BLaER1 treated with 17β-estradiol and CSF1 and Interleukin-3, amounts not matched to agents 10 nM and 100 nM (cell line): ENCODE results near the gene GLDC.
A peak's percentile ranks its signal among the peaks of the same experiment; 100 is the strongest.
"Not testable (repeated sequence)": the region's sequence is repeated elsewhere in the genome, so short reads cannot be mapped to it uniquely, and the experiment has no call there.

ENCODE experiments used
- H3K27ac ChIP-seq, 11 experiments: shearing (Covaris generic); formaldehyde crosslinking; 2 replicates each; pipeline ENCODE4 v1.8.1; 2022
- H3K27me3 ChIP-seq, 11 experiments: shearing (Covaris generic); formaldehyde crosslinking; 2 replicates each; pipeline ENCODE4 v1.8.1; 2022
- H3K36me3 ChIP-seq, 11 experiments: shearing (Covaris generic); formaldehyde crosslinking; 2 replicates each; pipeline ENCODE4 v1.8.1; 2022
- H3K4me1 ChIP-seq, 10 experiments: shearing (Covaris generic); formaldehyde crosslinking; 2 replicates each; pipeline ENCODE4 v1.8.1; 2022
- H3K4me2 ChIP-seq, 11 experiments: shearing (Covaris generic); formaldehyde crosslinking; 2 replicates each; pipeline ENCODE4 v1.8.1; 2022
- H3K4me3 ChIP-seq, 10 experiments: shearing (Covaris generic); formaldehyde crosslinking; 2 replicates each; pipeline ENCODE4 v1.8.1; 2022
- H3K9ac ChIP-seq, 11 experiments: shearing (Covaris generic); formaldehyde crosslinking; 2 replicates each; pipeline ENCODE4 v1.8.1; 2022
- H3K9me3 ChIP-seq, 11 experiments: shearing (Covaris generic); formaldehyde crosslinking; replicated peaks in 1 of 11; 2 replicates each; pipeline ENCODE4 v1.8.1; 2022
- H4K20me1 ChIP-seq, 11 experiments: shearing (Covaris generic); formaldehyde crosslinking; 2 replicates each; pipeline ENCODE4 v1.8.1; 2022
- Cebpa-rat ChIP-seq, 11 experiments: shearing (Covaris generic); IDR thresholded peaks; 2 replicates each; pipeline ENCODE4 v1.8.1; 2022

GLDC gene

GRCh38 chr9:6632516-6633183 is 12.9 kb downstream of the GLDC start:
- peaks cover 12 to 51% (median 44%) of the 10 kb centered on the region in 10 experiments; a peak in 19 of 20 replicates for H3K4me1 ChIP-seq
- peak overlapping the region in 5 of 11 experiments; percentile 24 to 57 (median 41); a peak in 10 of 22 replicates for H3K27ac ChIP-seq
- H3K9ac ChIP-seq = peak overlapping the region in 10 of 11 experiments; percentile 6 to 60 (median 30); a peak in 12 of 22 replicates
- no peak for TF ChIP-seq Cebpa-rat (IDR thresholded peaks at IDR 0.05)
- no peaks in the 10 kb centered on the region for H3K9me3 ChIP-seq
- H3K36me3 ChIP-seq = no peaks in the 10 kb centered on the region
- no peaks in the 10 kb centered on the region for H4K20me1 ChIP-seq
- H3K4me3 ChIP-seq = peak overlapping the region in 2 of 10 experiments; percentile 23 to 28; a peak in 1 of 20 replicates
- H3K27me3 ChIP-seq = no peaks in the 10 kb centered on the region
- peak overlapping the region; percentile 57 to 84 (median 71) for H3K4me2 ChIP-seq

- Histone ChIP-seq H3K36me3 (no peaks in the 10 kb centered on the region), H4K20me1 (no peaks in the 10 kb centered on the region), H3K4me1 (peaks cover 12 to 49% (median 44%) of the 10 kb centered on the region in 10 experiments; a peak in 19 of 20 replicates), H3K4me2 (peak overlapping the region; percentile 30 to 84 (median 71); a peak in 21 of 22 replicates), H3K27ac (peak overlapping the region in 6 of 11 experiments; percentile 2 to 49 (median 18); a peak in 4 of 22 replicates), H3K9me3 (no peaks in the 10 kb centered on the region), H3K27me3 (no peaks in the 10 kb centered on the region), H3K9ac (no peak overlapping the region; a peak in 1 of 22 replicates), H3K4me3 (no peak overlapping the region)
- TF ChIP-seq Cebpa-rat (IDR thresholded peaks at IDR 0.05) = no peak
Measured at GRCh38 chr9:6631207-6631512, 14.4 kb downstream of the GLDC start.

GRCh38 chr9:6630502-6631206 is 14.9 kb downstream of the GLDC start:
- Histone ChIP-seq H3K36me3 (no peaks in the 10 kb centered on the region), H3K4me3 (no peak overlapping the region), H3K27me3 (no peaks in the 10 kb centered on the region), H3K9me3 (no peaks in the 10 kb centered on the region), H3K4me2 (peak overlapping the region; percentile 30 to 84 (median 71); a peak in 21 of 22 replicates), H4K20me1 (no peaks in the 10 kb centered on the region), H3K4me1 (peaks cover 12 to 48% (median 41%) of the 10 kb centered on the region in 10 experiments; a peak in 19 of 20 replicates), H3K27ac (peak overlapping the region in 6 of 11 experiments; percentile 2 to 49 (median 18); a peak in 7 of 22 replicates), H3K9ac (no peak overlapping the region; a peak in 1 of 22 replicates)
- TF ChIP-seq Cebpa-rat (IDR thresholded peaks at IDR 0.05) = no peak

- Histone ChIP-seq H3K36me3 (no peaks in the 10 kb centered on the region), H3K9ac (no peak overlapping the region), H3K4me3 (no peak overlapping the region), H3K4me1 (peaks cover 12 to 38% (median 35%) of the 10 kb centered on the region in 10 experiments; a peak in 19 of 20 replicates), H3K27me3 (no peaks in the 10 kb centered on the region), H3K9me3 (peaks cover 0 to 12% (median 4%) of the 10 kb centered on the region in 11 experiments; a peak in 7 of 22 replicates), H3K27ac (no peak overlapping the region), H4K20me1 (no peaks in the 10 kb centered on the region), H3K4me2 (no peak overlapping the region)
- TF ChIP-seq Cebpa-rat (IDR thresholded peaks at IDR 0.05) = no peak
Measured at GRCh38 chr9:6628704-6629103, 16.8 kb downstream of the GLDC start.

- H3K27me3 ChIP-seq = no peaks in the 10 kb centered on the region
- H3K36me3 ChIP-seq = no peaks in the 10 kb centered on the region
- no peaks in the 10 kb centered on the region for H4K20me1 ChIP-seq
- H3K9me3 ChIP-seq = peaks cover 4 to 33% (median 19%) of the 10 kb centered on the region in 11 experiments; a peak in 19 of 22 replicates
- no peak overlapping the region for H3K4me3 ChIP-seq
- no peak for TF ChIP-seq Cebpa-rat (IDR thresholded peaks at IDR 0.05)
- H3K4me1 ChIP-seq = peaks cover 0 to 7% (median 3%) of the 10 kb centered on the region in 10 experiments; a peak in 17 of 20 replicates
- no peak overlapping the region for H3K9ac ChIP-seq
- no peak overlapping the region for H3K4me2 ChIP-seq
- no peak overlapping the region for H3K27ac ChIP-seq
Measured at GRCh38 chr9:6625363-6625762, 20.2 kb downstream of the GLDC start.

GRCh38 chr9:6622784-6623183 is 22.7 kb downstream of the GLDC start:
- peaks cover 4 to 33% (median 19%) of the 10 kb centered on the region in 11 experiments; a peak in 19 of 22 replicates for H3K9me3 ChIP-seq
- H3K27ac ChIP-seq, H3K4me1 ChIP-seq, H4K20me1 ChIP-seq, H3K4me2 ChIP-seq, H3K27me3 ChIP-seq, H3K9ac ChIP-seq, H3K36me3 ChIP-seq, H3K4me3 ChIP-seq: not testable (repeated sequence)

GRCh38 chr9:6620796-6621195 is 24.7 kb downstream of the GLDC start:
- H3K27ac ChIP-seq = no peak overlapping the region
- no peaks in the 10 kb centered on the region for H3K4me1 ChIP-seq
- H3K4me2 ChIP-seq = no peak overlapping the region
- H3K4me3 ChIP-seq = no peak overlapping the region
- no peaks in the 10 kb centered on the region for H3K27me3 ChIP-seq
- no peak for TF ChIP-seq Cebpa-rat (IDR thresholded peaks at IDR 0.05)
- no peaks in the 10 kb centered on the region for H3K36me3 ChIP-seq
- no peak overlapping the region for H3K9ac ChIP-seq
- peaks cover 4 to 33% (median 19%) of the 10 kb centered on the region in 11 experiments; a peak in 19 of 22 replicates for H3K9me3 ChIP-seq
- H4K20me1 ChIP-seq = no peaks in the 10 kb centered on the region

- Histone ChIP-seq H3K27me3 (no peaks in the 10 kb centered on the region), H3K4me3 (no peak overlapping the region), H3K9ac (no peak overlapping the region), H4K20me1 (no peaks in the 10 kb centered on the region), H3K4me1 (no peaks in the 10 kb centered on the region), H3K27ac (no peak overlapping the region), H3K4me2 (no peak overlapping the region), H3K9me3 (peaks cover 4 to 33% (median 19%) of the 10 kb centered on the region in 11 experiments; a peak in 19 of 22 replicates), H3K36me3 (no peaks in the 10 kb centered on the region)
- no peak for TF ChIP-seq Cebpa-rat (IDR thresholded peaks at IDR 0.05)
Measured at GRCh38 chr9:6620353-6620752, 25.2 kb downstream of the GLDC start.

- no peaks in the 10 kb centered on the region for H3K27me3 ChIP-seq
- no peak overlapping the region for H3K4me2 ChIP-seq
- no peak overlapping the region for H3K4me3 ChIP-seq
- no peak for TF ChIP-seq Cebpa-rat (IDR thresholded peaks at IDR 0.05)
- no peaks in the 10 kb centered on the region for H3K36me3 ChIP-seq
- peaks cover 4 to 31% (median 19%) of the 10 kb centered on the region in 11 experiments; a peak in 19 of 22 replicates for H3K9me3 ChIP-seq
- no peaks in the 10 kb centered on the region for H3K4me1 ChIP-seq
- H4K20me1 ChIP-seq = no peaks in the 10 kb centered on the region
- H3K27ac ChIP-seq = no peak overlapping the region
- H3K9ac ChIP-seq = no peak overlapping the region
Measured at GRCh38 chr9:6619909-6620308, 25.6 kb downstream of the GLDC start.
